SK-N-SH treated with all-trans-retinoic acid at 6 μM for 48 hours (cell line): Measurements from ENCODE around the gene KIF1A.

Source experiments
- ATAC-seq: fragments of 200-7000 bp; cut with Tn5 transposase; 3 replicates; pipeline ENCODE4 v1.9.1; 2020; ENCODE audit warnings: mild to moderate bottlenecking, moderate library complexity
- ARNTL ChIP-seq: fragments of 450-650 bp; formaldehyde crosslinking; IDR thresholded peaks from 2 replicates; pipeline ENCODE4 v1.5.0; 2020; ENCODE audit warnings: low read depth, mild to moderate bottlenecking, moderate library complexity, borderline replicate concordance
- BACH2 ChIP-seq: fragments of 250-450 bp; sonication (Bioruptor Pico); IDR thresholded peaks from 2 replicates; pipeline ENCODE4 v1.9.0; 2021; ENCODE audit warnings: mild to moderate bottlenecking, borderline replicate concordance
- CREB5 ChIP-seq: fragments of 250-450 bp; sonication (Bioruptor Pico); IDR thresholded peaks from 2 replicates; pipeline ENCODE4 v1.5.1; 2020; ENCODE audit warnings: low read depth, mild to moderate bottlenecking, moderate library complexity
- CSDC2 ChIP-seq: fragments of 250-450 bp; sonication (Bioruptor Pico); IDR thresholded peaks from 2 replicates; pipeline ENCODE4 v1.5.0; 2020; ENCODE audit warnings: mild to moderate bottlenecking, moderate library complexity
- CSRNP3 ChIP-seq: fragments of 250-450 bp; sonication (Bioruptor Pico); IDR thresholded peaks from 2 replicates; pipeline ENCODE4 v1.5.1; 2021; ENCODE audit warnings: mild to moderate bottlenecking, moderate library complexity
- ESRRG ChIP-seq: fragments of 250-450 bp; sonication (Bioruptor Pico); IDR thresholded peaks from 2 replicates; pipeline ENCODE4 v1.6.1; 2021; ENCODE audit warnings: mild to moderate bottlenecking
- GLIS3 ChIP-seq: fragments of 250-450 bp; sonication (Bioruptor Pico); IDR thresholded peaks from 2 replicates; pipeline ENCODE4 v1.5.0; 2020; ENCODE audit warnings: mild to moderate bottlenecking, moderate library complexity
- ISL1 ChIP-seq: fragments of 250-450 bp; sonication (Bioruptor Pico); IDR thresholded peaks from 2 replicates; pipeline ENCODE4 v2.1.2; 2022; ENCODE audit warnings: mild to moderate bottlenecking, moderate library complexity
- OSR1 ChIP-seq: fragments of 250-450 bp; sonication (Bioruptor Pico); IDR thresholded peaks from 2 replicates; pipeline ENCODE4 v1.8.0; 2022; ENCODE audit warnings: moderate library complexity, mild to moderate bottlenecking, inconsistent platforms
- PATZ1 ChIP-seq: fragments of 250-450 bp; sonication (Bioruptor Pico); IDR thresholded peaks from 2 replicates; pipeline ENCODE4 v1.8.0; 2020; ENCODE audit warnings: mild to moderate bottlenecking, moderate library complexity, borderline replicate concordance
- RARB ChIP-seq: fragments of 250-450 bp; sonication (Bioruptor Pico); IDR thresholded peaks from 2 replicates; pipeline ENCODE4 v1.8.0; 2021; ENCODE audit warnings: mild to moderate bottlenecking, moderate library complexity
- SNAI2 ChIP-seq: fragments of 250-450 bp; sonication (Bioruptor Pico); IDR thresholded peaks from 2 replicates; pipeline ENCODE4 v1.5.0; 2020; ENCODE audit warnings: mild to moderate bottlenecking, moderate library complexity
- TCF4 ChIP-seq: fragments of 250-450 bp; sonication (Bioruptor Pico); IDR thresholded peaks from 2 replicates; pipeline ENCODE4 v1.8.0; 2021; ENCODE audit warnings: mild to moderate bottlenecking, moderate library complexity, borderline replicate concordance
- TOX ChIP-seq: fragments of 250-450 bp; sonication (Bioruptor Pico); IDR thresholded peaks from 2 replicates; pipeline ENCODE4 v1.8.0; 2021; ENCODE audit warnings: mild to moderate bottlenecking, moderate library complexity, borderline replicate concordance
- TSHZ2 ChIP-seq: fragments of 250-450 bp; sonication (Bioruptor Pico); IDR thresholded peaks from 2 replicates; pipeline ENCODE4 v1.5.0; 2020; ENCODE audit warnings: mild to moderate bottlenecking, moderate library complexity
- ZC3H10 ChIP-seq: fragments of 250-450 bp; sonication (Bioruptor Pico); IDR thresholded peaks from 2 replicates; pipeline ENCODE4 v1.5.1; 2021; ENCODE audit warnings: mild to moderate bottlenecking, moderate library complexity
- ZFP3 ChIP-seq: fragments of 250-450 bp; sonication (Bioruptor Pico); IDR thresholded peaks from 2 replicates; pipeline ENCODE4 v1.5.0; 2020; ENCODE audit warnings: mild to moderate bottlenecking, moderate library complexity
- ZNF565 ChIP-seq: fragments of 450-650 bp; formaldehyde crosslinking; conservative IDR thresholded peaks from 2 replicates; pipeline ENCODE4 v1.5.0; 2020; ENCODE audit warnings: low read depth, mild to moderate bottlenecking, moderate library complexity
- ZNF70 ChIP-seq: fragments of 450-650 bp; formaldehyde crosslinking; IDR thresholded peaks from 2 replicates; pipeline ENCODE4 v1.5.0; 2020; ENCODE audit warnings: mild to moderate bottlenecking, moderate library complexity
- ZNF8 ChIP-seq: fragments of 450-650 bp; formaldehyde crosslinking; IDR thresholded peaks from 2 replicates; pipeline ENCODE4 v1.5.0; 2020; ENCODE audit warnings: mild to moderate bottlenecking, moderate library complexity

Gene KIF1A

GRCh38 chr2:240789051-240789453, 31.0 kb downstream of the KIF1A start (continued):
- TF ChIP-seq ZNF8 (CRISPR knock-in tag), result no peak
- TF ChIP-seq OSR1, result no peak
- no peak for TF ChIP-seq CSDC2 (CRISPR knock-in tag)
- TF ChIP-seq ZNF565 (CRISPR knock-in tag), result no peak
- no peak for TF ChIP-seq PATZ1 (CRISPR knock-in tag)
- TF ChIP-seq ARNTL, result no peak
- TF ChIP-seq ZFP3 (CRISPR knock-in tag), result no peak
- TF ChIP-seq, all 23 proteins: peak for 0

- ATAC-seq, result no peak
- no peak for TF ChIP-seq ZC3H10
- TF ChIP-seq TOX (CRISPR knock-in tag), result no peak
- no peak for TF ChIP-seq CREB5 (CRISPR knock-in tag)
- no peak for TF ChIP-seq TSHZ2 (CRISPR knock-in tag)
- TF ChIP-seq CSRNP3 (CRISPR knock-in tag), result no peak
- TF ChIP-seq TCF4 (CRISPR knock-in tag), result no peak
- TF ChIP-seq RARB (CRISPR knock-in tag), result no peak
- TF ChIP-seq BACH2 (CRISPR knock-in tag), result no peak
- no peak for TF ChIP-seq ISL1 (CRISPR knock-in tag)
- TF ChIP-seq ZNF70 (CRISPR knock-in tag), result no peak
- TF ChIP-seq GLIS3, result no peak
- TF ChIP-seq SNAI2 (CRISPR knock-in tag), result no peak
- TF ChIP-seq ZNF565 (CRISPR knock-in tag), result no peak
Observed at GRCh38 chr2:240788482-240788881, 31.5 kb downstream of the KIF1A start.

- TF ChIP-seq CSDC2 (CRISPR knock-in tag) (no peak), BACH2 (CRISPR knock-in tag) (no peak), GLIS3 (no peak), SNAI2 (CRISPR knock-in tag) (no peak), TOX (CRISPR knock-in tag) (no peak), CSRNP3 (CRISPR knock-in tag) (no peak), OSR1 (no peak), ARNTL (no peak), ESRRG (CRISPR knock-in tag) (no peak)
Observed at GRCh38 chr2:240787521-240788472, 32.2 kb downstream of the KIF1A start.

More at GRCh38 chr2:240787521-240788472, 32.2 kb downstream of the KIF1A start:
- no peak for ATAC-seq
